K562 (cell line): ENCODE results near the gene ZNF428. TPM values are rescaled to one million over a fixed set of nuclear protein-coding genes. Genes with fewer than 3 reads are reported as not detected.

Experiments
- ATF2 ChIP-seq: sonication (generic); formaldehyde crosslinking; IDR thresholded peaks from 2 replicates; pipeline ENCODE4 v1.8.1; 2022; ENCODE audit warnings: missing genetic modification reagents
- CAMTA2 ChIP-seq: fragments of 250-450 bp; sonication (Bioruptor Pico); conservative IDR thresholded peaks from 2 replicates; pipeline ENCODE4 v1.5.1; 2022
- GTF2E2 ChIP-seq: fragments of 200-800 bp; sonication (Bioruptor generic); IDR thresholded peaks from 2 replicates; pipeline ENCODE4 v1.6.1; 2016; ENCODE audit warnings: missing genetic modification characterization, missing compliant biosample characterization
- KAT7 ChIP-seq: sonication (generic); formaldehyde crosslinking; IDR thresholded peaks from 2 replicates; pipeline ENCODE4 v1.8.0; 2022; ENCODE audit warnings: missing genetic modification reagents, mild to moderate bottlenecking, borderline replicate concordance
- RB1 ChIP-seq: fragments of 450-650 bp; IDR thresholded peaks from 2 replicates; pipeline ENCODE4 v1.6.1; 2017; ENCODE audit warnings: low read depth, mild to moderate bottlenecking
- RBM22 ChIP-seq: fragments of 200-400 bp; formaldehyde crosslinking; IDR thresholded peaks from 2 replicates; pipeline ENCODE4 v1.6.1; 2018; ENCODE audit warnings: low read length, low read depth; ENCODE audit not compliant: poor library complexity, severe bottlenecking
- REST ChIP-seq, 2 experiments: fragments of 450-650 bp; formaldehyde crosslinking in 1 of 2; IDR thresholded peaks; 2 replicates each; pipeline versions ENCODE4 v1.4.0 to v1.6.1; 2014 to 2020; ENCODE audit warnings: mild to moderate bottlenecking in 2 of 2, borderline replicate concordance in 1 of 2, low read depth in 1 of 2
- XRCC3 ChIP-seq: fragments of 450-650 bp; IDR thresholded peaks from 2 replicates; pipeline ENCODE4 v1.6.1; 2017; ENCODE audit warnings: mild to moderate bottlenecking, moderate library complexity
- ZNF830 ChIP-seq: fragments of 250-450 bp; sonication (Bioruptor Pico); IDR thresholded peaks from 2 replicates; pipeline ENCODE4 v1.5.0; 2021; ENCODE audit warnings: mild to moderate bottlenecking
- ZZZ3 ChIP-seq: fragments of 450-650 bp; IDR thresholded peaks from 2 replicates; pipeline ENCODE4 v1.6.1; 2016; ENCODE audit warnings: antibody characterized with exemption, mild to moderate bottlenecking, moderate library complexity
- polyA plus RNA-seq, 8 experiments: library from polyadenylated mRNA; depleted of rRNA in 4 of 8; stranded (reverse) in 5 of 8; unstranded in 3 of 8; fragments of >200 nt; fragmentation: Nextera tagmentation in 2 of 8; fragmentation: Illumina TruSeq in 1 of 8; extraction: Ambion mirVana in 2 of 8; extraction: Trizol in 1 of 8; gene quantifications; 2 replicates each; pipeline versions ENCODE4 v1.2.1 to v1.2.3, GENCODE V29; 2011 to 2014; ENCODE audit warnings: inconsistent platforms in 1 of 8, missing spikeins in 1 of 8
- total RNA-seq, 7 experiments: library from RNA; depleted of rRNA in 6 of 7; stranded (reverse); fragments of >200 nt in 6 of 7; fragmentation: Illumina TruSeq in 2 of 7; extraction: Trizol in 2 of 7; gene quantifications; 2 replicates each; pipeline versions ENCODE4 v1.2.1 to v1.2.3, GENCODE V29; 2011 to 2021; ENCODE audit warnings: low replicate concordance in 1 of 7

Gene ZNF428
- total and polyA plus RNA-seq, 9 of the 15 experiments (the other 6 are each of a cell fraction or from before 2014, with no cell fraction given) = 0.15 to 85.7 (median 15.9) TPM

- TF ChIP-seq ATF2 = 0 out of 2 replicates have a peak, but pooled peaks have one; percentile 9
- TF ChIP-seq RBM22 = no peak
- peak; percentile 56; the same call in 1 of the 2 replicates for TF ChIP-seq RB1
- no peak for TF ChIP-seq ZNF830 (CRISPR knock-in tag)
- TF ChIP-seq GTF2E2 (tag) = 0 out of 2 replicates have a peak, but pooled peaks have one; percentile 16
- TF ChIP-seq XRCC3 = no peak
- TF ChIP-seq KAT7 (CRISPR knock-in tag) = no peak
- TF ChIP-seq ZZZ3 = no peak
- TF ChIP-seq REST (IDR thresholded peaks at IDR 0.05; ENCODE audit: borderline replicate concordance) = peak; percentile 76
- no peak for TF ChIP-seq REST (CRISPR knock-in tag; IDR thresholded peaks at IDR 0.05; ENCODE audit: low read depth)
- no peak for TF ChIP-seq CAMTA2
These were observed 24.5 kb downstream of the ZNF428 start (continued) for GRCh38 chr19:43594710-43595604.
